Measurements from ENCODE around the gene ARSG. TPM values are rescaled to one million over a fixed set of nuclear protein-coding genes. Genes with fewer than 3 reads are reported as not detected.

The ARSG gene
- total and polyA plus RNA-seq, 2 of the 8 experiments (the other 6 are each of a cell fraction or from before 2014, with no cell fraction given): 3.3 to 4.0 TPM

GRCh38 chr17:68457539-68458259 lies 166.4 kb downstream of the ARSG start (continued):
- TF ChIP-seq RAD21 (IDR thresholded peaks at IDR 0.05 in 1 of 2, conservative IDR thresholded peaks at IDR 0.05 in 1 of 2; ENCODE audit: low read depth in 2 of 2, low read length in 2 of 2) (0 out of 4 replicates have a peak, but pooled peaks of 1 of the 2 experiments have one; percentile 2), RNF2 (IDR thresholded peaks at IDR 0.05; ENCODE audit: borderline replicate concordance, low read depth, low read length, missing control alignments, poor library complexity, severe bottlenecking) (no peak), POU5F1 (IDR thresholded peaks at IDR 0.05; ENCODE audit: low read depth, low read length) (no peak), TCF12 (IDR thresholded peaks at IDR 0.05; ENCODE audit: low read depth, low read length) (no peak), MAX (IDR thresholded peaks at IDR 0.05) (peak; percentile 99), JUN (IDR thresholded peaks at IDR 0.05; ENCODE audit: low read depth, low read length) (no peak), SP1 (IDR thresholded peaks at IDR 0.05; ENCODE audit: low read depth, low read length) (peak; percentile 83; the same call in 1 of the 2 replicates), JUND (IDR thresholded peaks at IDR 0.05; ENCODE audit: low read length) (peak; percentile 19; the same call in 1 of the 2 replicates), SRF (IDR thresholded peaks at IDR 0.05; ENCODE audit: low read depth, low read length) (no peak), SAP30 (IDR thresholded peaks at IDR 0.05; ENCODE audit: insufficient read depth, insufficient replicate concordance, low read length) (peak; percentile 86), SIN3A (conservative IDR thresholded peaks at IDR 0.05 in 1 of 2, IDR thresholded peaks at IDR 0.05 in 1 of 2; ENCODE audit: low read depth in 1 of 2, low read length in 2 of 2) (peak; percentile 97 to 98), HDAC2 (IDR thresholded peaks at IDR 0.05; ENCODE audit: borderline replicate concordance in 1 of 2, low read depth in 2 of 2, low read length in 2 of 2) (no peak), NANOG (IDR thresholded peaks at IDR 0.05; ENCODE audit: insufficient read depth, low read depth, low read length, poor library complexity, severe bottlenecking) (no peak), ZNF274 (IDR thresholded peaks at IDR 0.05; ENCODE audit: borderline replicate concordance, extremely low read depth, low read length) (no peak), SIX5 (IDR thresholded peaks at IDR 0.05; ENCODE audit: low read depth, low read length) (no peak), ASH2L (IDR thresholded peaks at IDR 0.05; ENCODE audit: low read length) (no peak), SP4 (IDR thresholded peaks at IDR 0.05; ENCODE audit: low read length) (no peak), KDM5A (IDR thresholded peaks at IDR 0.05; ENCODE audit: low read length) (no peak), CREB1 (IDR thresholded peaks at IDR 0.05) (peak; percentile 87), MAFK (IDR thresholded peaks at IDR 0.05; ENCODE audit: low read depth, low read length) (no peak), NRF1 (IDR thresholded peaks at IDR 0.05; ENCODE audit: low read depth, low read length) (no peak), KDM1A (IDR thresholded peaks at IDR 0.05; ENCODE audit: borderline replicate concordance, low read length) (no peak), PHF8 (conservative IDR thresholded peaks at IDR 0.05; ENCODE audit: low read depth, low read length) (no peak)

Data from H1 (cell line).